ENCODE results near the gene LHPP.

The LHPP gene

GRCh38 chr10:124522933-124523871, 61.6 kb downstream of the LHPP start:
- DNase-seq: no peak

- DNase-seq: no peak
Observed at GRCh38 chr10:124523901-124524300, 62.3 kb downstream of the LHPP start.

- no peak for DNase-seq
Observed at GRCh38 chr10:124524991-124525653, 63.5 kb downstream of the LHPP start.

GRCh38 chr10:124525751-124526600, 64.4 kb downstream of the LHPP start:
- DNase-seq: no peak

- DNase-seq: no peak
Observed at GRCh38 chr10:124526621-124527267, 65.1 kb downstream of the LHPP start.

- no peak for DNase-seq
Observed at GRCh38 chr10:124527874-124528395, 66.3 kb downstream of the LHPP start.

- DNase-seq: no peak
Observed at GRCh38 chr10:124529661-124530214, 68.1 kb downstream of the LHPP start.

- DNase-seq: peak; percentile 9 to 55
Observed at GRCh38 chr10:124530215-124530665, 68.6 kb downstream of the LHPP start.

- no peak for DNase-seq
Observed at GRCh38 chr10:124530816-124531215, 69.2 kb downstream of the LHPP start.

GRCh38 chr10:124532106-124532641, 70.6 kb downstream of the LHPP start:
- no peak for DNase-seq

GRCh38 chr10:124532788-124533187, 71.2 kb downstream of the LHPP start:
- no peak for DNase-seq

- no peak for DNase-seq
Observed at GRCh38 chr10:124533266-124533665, 71.6 kb downstream of the LHPP start.

GRCh38 chr10:124534231-124534798, 72.7 kb downstream of the LHPP start:
- DNase-seq: peak in 1 of 2 experiments; percentile 12

- no peak for DNase-seq
Observed at GRCh38 chr10:124534826-124535601, 73.4 kb downstream of the LHPP start.

- no peak for DNase-seq
Observed at GRCh38 chr10:124535731-124536495, 74.3 kb downstream of the LHPP start.

GRCh38 chr10:124536496-124537050, 75.0 kb downstream of the LHPP start:
- DNase-seq: no peak

GRCh38 chr10:124537166-124537725, 75.6 kb downstream of the LHPP start:
- no peak for DNase-seq

GRCh38 chr10:124537891-124538290, 76.3 kb downstream of the LHPP start:
- no peak for DNase-seq

GRCh38 chr10:124538706-124539105, 77.1 kb downstream of the LHPP start:
- no peak for DNase-seq

Measured in cerebellar nuclear complex (tissue), 1 donor.